Natural killer cell (primary cell): ENCODE data around the gene PLCH1. TPM values are rescaled to one million over a fixed set of nuclear protein-coding genes. Genes with fewer than 3 reads are reported as not detected.

Experiments used
- ATAC-seq, 3 donors: fragments of 150-1000 bp in 2 of 3; fragments of 200-7000 bp in 1 of 3; cut with Tn5 transposase; 1 replicate in 1 of 3; 2 replicates in 2 of 3; pipeline ENCODE4 v1.10.0; 2021; ENCODE audit warnings: mild to moderate bottlenecking in 2 of 3, moderate library complexity in 2 of 3
- DNase-seq, 2 donors: peaks; one replicate each; pipeline versions ENCODE4 v3.0.0 to v3.0.0-alpha.2; 2013 to 2021; ENCODE audit warnings: mixed read lengths in 1 of 2
- H3K27ac ChIP-seq: one replicate; pipeline ENCODE4 v1.5.1; 2013; ENCODE audit warnings: mild to moderate bottlenecking, low read length
- H3K27me3 ChIP-seq: one replicate; pipeline ENCODE4 v1.6.1; 2013; ENCODE audit warnings: low read length; ENCODE audit not compliant: control insufficient read depth, insufficient read depth
- H3K36me3 ChIP-seq: one replicate; pipeline ENCODE4 v1.6.1; 2013; ENCODE audit warnings: low read length; ENCODE audit not compliant: control insufficient read depth, insufficient read depth
- H3K4me1 ChIP-seq: one replicate; pipeline ENCODE4 v1.6.1; 2013; ENCODE audit warnings: low read length; ENCODE audit not compliant: control insufficient read depth, insufficient read depth
- H3K4me3 ChIP-seq: one replicate; pipeline ENCODE4 v1.5.1; 2013; ENCODE audit warnings: low read length
- H3K9me3 ChIP-seq: one replicate; pipeline ENCODE4 v1.6.1; 2013; ENCODE audit warnings: low read length; ENCODE audit not compliant: control insufficient read depth, insufficient read depth
- H3K27ac Mint-ChIP-seq, 2 donors: one replicate each; pipeline ENCODE4 v1.8.0; 2022; ENCODE audit warnings: mild to moderate bottlenecking in 2 of 2, mixed read lengths in 2 of 2, moderate library complexity in 1 of 2
- H3K27me3 Mint-ChIP-seq, 2 donors: one replicate each; pipeline ENCODE4 v1.8.0; 2022; ENCODE audit warnings: low read depth in 2 of 2, mixed read lengths in 2 of 2
- H3K36me3 Mint-ChIP-seq: one replicate; pipeline ENCODE4 v1.8.0; 2022; ENCODE audit warnings: mixed read lengths
- H3K4me1 Mint-ChIP-seq, 2 donors: one replicate each; pipeline ENCODE4 v1.8.0; 2022; ENCODE audit warnings: mixed read lengths in 2 of 2
- H3K4me3 Mint-ChIP-seq: one replicate; pipeline ENCODE4 v1.8.0; 2022; ENCODE audit warnings: mild to moderate bottlenecking, moderate library complexity, mixed read lengths
- H3K9me3 Mint-ChIP-seq, 2 donors: one replicate each; pipeline ENCODE4 v1.8.0; 2022; ENCODE audit warnings: mixed read lengths in 2 of 2
- CTCF ChIP-seq: fragments of 200-600 bp; IDR thresholded peaks from one replicate; pipeline ENCODE4 v1.8.0; 2022; ENCODE audit warnings: antibody characterized with exemption
- WGBS: methylation state at CpG from one replicate; pipeline ENCODE4 v1.1.7; 2013; ENCODE audit warnings: missing lambda C conversion rate; ENCODE audit not compliant: insufficient coverage; 5-methylcytosine and 5-hydroxymethylcytosine counted together
- intact Hi-C: fragments of 100-400 bp; cut with micrococcal nuclease; formaldehyde crosslinking; loops from one replicate; pipeline ENCODE4 v1.14.2; 2022
- total RNA-seq, 4 donors: library from RNA; stranded (reverse); fragments of 120-200 nt in 1 of 4; gene quantifications; one replicate each; pipeline versions ENCODE4 v1.2.3 to v1.2.4, GENCODE V29; 2013 to 2022

Gene PLCH1
- total RNA-seq, 3 donors from 2014 or later (not counting 1 experiment from before 2014, with no cell fraction given): 0.05 to 0.26 (median 0.08) TPM

GRCh38 chr3:155605571-155605970 is 139.3 kb downstream of the PLCH1 start:
- H3K27me3 Mint-ChIP-seq: no peaks in the 10 kb centered on the region
- peaks cover 8 to 14% of the 10 kb centered on the region in 2 donors for H3K4me1 Mint-ChIP-seq
- Histone ChIP-seq H3K9me3 (peaks cover 7% of the 10 kb centered on the region), H3K27ac (no peak overlapping the region), H3K4me3 (no peak overlapping the region), H3K4me1 (no peaks in the 10 kb centered on the region), H3K27me3 (no peaks in the 10 kb centered on the region), H3K36me3 (no peaks in the 10 kb centered on the region)
- intact Hi-C loops: no loop called here
- no peak overlapping the region for H3K27ac Mint-ChIP-seq
- DNase-seq (no peak), ATAC-seq (no peak)
- peaks cover 9% of the 10 kb centered on the region for H3K36me3 Mint-ChIP-seq
- no peak overlapping the region for H3K4me3 Mint-ChIP-seq
- peaks cover 6 to 7% of the 10 kb centered on the region in 2 donors for H3K9me3 Mint-ChIP-seq
- WGBS: 56% methylated on average over 5 of the region's 5 CpGs
- no peak for TF ChIP-seq CTCF

DNA sequence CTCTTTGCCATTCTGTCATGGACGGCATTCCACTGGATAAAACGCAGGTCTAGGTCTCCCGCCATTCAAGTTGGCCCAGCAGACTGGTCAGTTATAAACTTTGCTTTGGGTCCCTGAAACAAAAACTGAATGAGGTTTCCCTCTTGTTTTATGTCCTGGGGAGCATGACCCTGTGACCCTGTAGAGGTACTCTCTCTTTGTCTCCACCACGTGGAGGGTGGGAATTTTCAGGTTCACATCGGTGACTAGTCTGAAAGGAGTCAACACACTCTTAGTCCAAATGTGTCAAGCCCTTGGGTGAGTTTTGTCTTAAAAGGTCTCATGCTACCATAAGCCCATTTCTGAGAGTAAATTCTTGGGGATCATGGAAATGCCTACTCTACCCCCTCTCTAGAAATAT is 139.9 kb downstream of the PLCH1 start:
- H3K4me3 Mint-ChIP-seq: no peak overlapping the region
- H3K27me3 Mint-ChIP-seq: no peaks in the 10 kb centered on the region
- 92% methylated on average over 5 of the region's 5 CpGs for WGBS
- no peak overlapping the region for H3K27ac Mint-ChIP-seq
- no peak overlapping the region for H3K4me3 ChIP-seq
- H3K27me3 ChIP-seq: no peaks in the 10 kb centered on the region
- peaks cover 8 to 14% of the 10 kb centered on the region in 2 donors for H3K4me1 Mint-ChIP-seq
- H3K9me3 ChIP-seq: peaks cover 7% of the 10 kb centered on the region
- H3K36me3 ChIP-seq: no peaks in the 10 kb centered on the region
- no peak for TF ChIP-seq CTCF
- H3K4me1 ChIP-seq: no peaks in the 10 kb centered on the region
- no peak for ATAC-seq
- peaks cover 9% of the 10 kb centered on the region for H3K36me3 Mint-ChIP-seq
- H3K9me3 Mint-ChIP-seq: peaks cover 6 to 7% of the 10 kb centered on the region in 2 donors
- H3K27ac ChIP-seq: no peak overlapping the region
- DNase-seq: no peak
- intact Hi-C loops: no loop called here

GRCh38 chr3:155604126-155604525 is 140.7 kb downstream of the PLCH1 start:
- WGBS: 100% methylated on average over 2 of the region's 2 CpGs
- no peaks in the 10 kb centered on the region for H3K36me3 ChIP-seq
- H3K4me1 ChIP-seq: no peaks in the 10 kb centered on the region
- Mint-ChIP-seq H3K4me3 (no peak overlapping the region), H3K27ac (no peak overlapping the region), H3K36me3 (peaks cover 1% of the 10 kb centered on the region), H3K27me3 (no peaks in the 10 kb centered on the region), H3K4me1 (peaks cover 8 to 14% of the 10 kb centered on the region in 2 donors), H3K9me3 (peaks cover 2 to 3% of the 10 kb centered on the region in 2 donors)
- H3K4me3 ChIP-seq: no peak overlapping the region
- TF ChIP-seq CTCF: no peak
- DNase-seq: no peak
- ATAC-seq: no peak
- H3K9me3 ChIP-seq: peaks cover 5% of the 10 kb centered on the region
- H3K27ac ChIP-seq: no peak overlapping the region
- intact Hi-C loops: no loop called here
- no peaks in the 10 kb centered on the region for H3K27me3 ChIP-seq

DNA sequence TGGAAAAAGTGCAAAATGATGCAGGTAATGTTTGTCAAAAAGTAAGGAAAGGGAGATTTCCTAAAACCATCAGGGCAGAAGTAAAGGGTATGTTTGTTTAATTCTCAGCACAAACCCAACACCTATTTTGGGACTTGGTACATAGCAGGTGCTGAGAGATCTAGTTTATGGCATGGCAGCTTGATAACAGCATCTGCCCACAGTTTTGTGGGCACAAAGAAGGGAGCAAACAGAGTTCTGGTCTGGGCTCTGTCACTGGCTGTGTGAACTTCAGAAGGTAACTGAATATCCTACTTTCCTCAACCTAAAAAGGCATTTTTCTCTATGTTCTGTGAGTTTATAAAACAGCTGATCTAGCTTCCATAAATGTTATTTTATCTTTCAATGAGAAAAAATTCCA is 141.6 kb downstream of the PLCH1 start:
- no peaks in the 10 kb centered on the region for H3K9me3 ChIP-seq
- no peaks in the 10 kb centered on the region for H3K36me3 ChIP-seq
- no peaks in the 10 kb centered on the region for H3K27me3 Mint-ChIP-seq
- no peaks in the 10 kb centered on the region for H3K27me3 ChIP-seq
- no peaks in the 10 kb centered on the region for H3K36me3 Mint-ChIP-seq
- H3K4me3 Mint-ChIP-seq: no peak overlapping the region
- ATAC-seq (no peak), DNase-seq (no peak)
- no peak overlapping the region for H3K27ac ChIP-seq
- TF ChIP-seq CTCF: no peak
- intact Hi-C loops: no loop called here
- peaks cover 0 to 2% of the 10 kb centered on the region in 2 donors for H3K9me3 Mint-ChIP-seq
- peaks cover 8 to 14% of the 10 kb centered on the region in 2 donors for H3K4me1 Mint-ChIP-seq
- no peak overlapping the region for H3K4me3 ChIP-seq
- no peak overlapping the region for H3K27ac Mint-ChIP-seq
- no peaks in the 10 kb centered on the region for H3K4me1 ChIP-seq
